Right lobe of liver (tissue), 6 donors: ENCODE data around the gene NEDD4L. TPM values are rescaled to one million over a fixed set of nuclear protein-coding genes. Genes with fewer than 3 reads are reported as not detected.

Experiments used
- ATAC-seq, 4 donors: fragments of 200-7000 bp; cut with Tn5 transposase; one replicate each; pipeline ENCODE4 v1.9.1; 2020; ENCODE audit warnings: mild to moderate bottlenecking in 4 of 4, moderate library complexity in 4 of 4
- DNase-seq, 3 donors: peaks; one replicate each; pipeline ENCODE4 v3.0.0-alpha.2; 2020
- H3K27ac ChIP-seq, 3 donors: fragments of 200-600 bp; one replicate each; pipeline ENCODE4 v1.8.0; 2022
- H3K27me3 ChIP-seq, 2 donors: fragments of 200-600 bp; one replicate each; pipeline ENCODE4 v1.8.0; 2022
- H3K36me3 ChIP-seq, 4 donors: fragments of 200-600 bp; sonication (generic) in 1 of 4; one replicate each; pipeline versions ENCODE4 v1.5.1 to v1.8.0; 2017 to 2022; ENCODE audit warnings: control low read depth in 1 of 4
- H3K4me1 ChIP-seq, 4 donors: fragments of 200-600 bp; sonication (generic) in 1 of 4; one replicate each; pipeline versions ENCODE4 v1.5.1 to v1.8.0; 2017 to 2022; ENCODE audit warnings: control low read depth in 1 of 4
- H3K4me3 ChIP-seq, 3 donors: fragments of 200-600 bp; one replicate each; pipeline ENCODE4 v1.8.0; 2022
- H3K9me3 ChIP-seq, 4 donors: fragments of 200-600 bp; sonication (generic) in 1 of 4; one replicate each; pipeline versions ENCODE4 v1.5.1 to v1.8.0; 2017 to 2022; ENCODE audit warnings: control low read depth in 1 of 4
- POLR2A ChIP-seq: fragments of 450-650 bp; IDR thresholded peaks from one replicate; pipeline ENCODE4 v1.6.1; 2017; ENCODE audit warnings: antibody characterized with exemption, mild to moderate bottlenecking
- WGBS: methylation state at CpG from one replicate; pipeline ENCODE4 v1.1.6; 2018; ENCODE audit warnings: low coverage, low lambda C conversion rate; ENCODE audit not compliant: insufficient coverage; ENCODE audit errors: missing lambda C conversion rate; 5-methylcytosine and 5-hydroxymethylcytosine counted together
- intact Hi-C, 2 donors: fragments of 100-400 bp; cut with DNase I; formaldehyde crosslinking; loops; one replicate each; pipeline versions ENCODE4 v1.11.2 to v1.14.1; 2022
- total RNA-seq, 6 experiments: library from RNA; depleted of rRNA in 2 of 6; stranded (reverse); fragments of >200 nt in 2 of 6; fragmentation: NEBNext Ultra II Directional in 3 of 6; extraction: Animal tissue kit (Norgen Biotek cat#: 25700) in 3 of 6; gene quantifications; one replicate each; pipeline versions ENCODE4 v1.1.0 to v1.2.4, GENCODE V29; 2016 to 2023
- TF ChIP-seq, protein P1 (sequence below), 4 donors: fragments of 200-600 bp in 3 of 4; fragments of 450-650 bp in 1 of 4; IDR thresholded peaks; one replicate each; pipeline versions ENCODE4 v1.5.1 to v1.8.0; 2016 to 2022; ENCODE audit warnings: antibody characterized with exemption in 4 of 4, mild to moderate bottlenecking in 2 of 4
- donor health status: DM: no; HTN: yes; CAD: no.
- donor health status: DM: no; HTN: no; CAD: no.
- donor health status: DM: no; HTN: no; CAD: no.
- donor health status: DM: no; HTN: yes; CAD: no.
- donor health status: DM: no; HTN: yes; CAD: no.

NEDD4L gene
- total RNA-seq, 6 experiments from 2014 or later = 21.5 to 41.0 (median 33.2) TPM

DNA sequence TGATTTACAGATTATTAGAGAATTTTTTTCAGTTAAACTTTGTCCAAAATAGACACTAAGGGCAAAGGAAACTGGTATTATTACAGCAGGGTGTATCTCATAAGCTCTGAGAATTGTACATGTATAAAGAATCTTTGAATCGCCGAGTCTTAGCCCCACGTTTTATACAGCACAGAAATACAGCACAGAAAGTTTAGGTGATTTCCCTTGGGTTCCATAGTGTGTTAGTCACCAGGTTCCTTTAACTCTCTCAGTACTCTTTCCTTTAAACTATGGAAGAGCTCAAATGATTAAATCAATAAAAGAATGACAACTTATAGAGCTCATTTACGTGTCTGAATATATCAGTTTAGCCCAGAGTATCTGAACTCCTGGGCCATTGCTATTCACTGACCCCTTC, 256.8 kb downstream of the NEDD4L start:
- WGBS = 87% methylated on average over 4 of the region's 4 CpGs
- H3K9me3 ChIP-seq = no peaks in the 10 kb centered on the region
- H3K27me3 ChIP-seq = no peaks in the 10 kb centered on the region
- DNase-seq (no peak), ATAC-seq (no peak)
- no peaks in the 10 kb centered on the region for H3K4me1 ChIP-seq
- H3K36me3 ChIP-seq = no peaks in the 10 kb centered on the region
- intact Hi-C loops = no loop called here
- no peak overlapping the region for H3K4me3 ChIP-seq
- no peak overlapping the region for H3K27ac ChIP-seq
- TF ChIP-seq, protein P1, sequence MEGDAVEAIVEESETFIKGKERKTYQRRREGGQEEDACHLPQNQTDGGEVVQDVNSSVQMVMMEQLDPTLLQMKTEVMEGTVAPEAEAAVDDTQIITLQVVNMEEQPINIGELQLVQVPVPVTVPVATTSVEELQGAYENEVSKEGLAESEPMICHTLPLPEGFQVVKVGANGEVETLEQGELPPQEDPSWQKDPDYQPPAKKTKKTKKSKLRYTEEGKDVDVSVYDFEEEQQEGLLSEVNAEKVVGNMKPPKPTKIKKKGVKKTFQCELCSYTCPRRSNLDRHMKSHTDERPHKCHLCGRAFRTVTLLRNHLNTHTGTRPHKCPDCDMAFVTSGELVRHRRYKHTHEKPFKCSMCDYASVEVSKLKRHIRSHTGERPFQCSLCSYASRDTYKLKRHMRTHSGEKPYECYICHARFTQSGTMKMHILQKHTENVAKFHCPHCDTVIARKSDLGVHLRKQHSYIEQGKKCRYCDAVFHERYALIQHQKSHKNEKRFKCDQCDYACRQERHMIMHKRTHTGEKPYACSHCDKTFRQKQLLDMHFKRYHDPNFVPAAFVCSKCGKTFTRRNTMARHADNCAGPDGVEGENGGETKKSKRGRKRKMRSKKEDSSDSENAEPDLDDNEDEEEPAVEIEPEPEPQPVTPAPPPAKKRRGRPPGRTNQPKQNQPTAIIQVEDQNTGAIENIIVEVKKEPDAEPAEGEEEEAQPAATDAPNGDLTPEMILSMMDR (IDR thresholded peaks at IDR 0.05) = no peak
- TF ChIP-seq POLR2A = no peak

DNA sequence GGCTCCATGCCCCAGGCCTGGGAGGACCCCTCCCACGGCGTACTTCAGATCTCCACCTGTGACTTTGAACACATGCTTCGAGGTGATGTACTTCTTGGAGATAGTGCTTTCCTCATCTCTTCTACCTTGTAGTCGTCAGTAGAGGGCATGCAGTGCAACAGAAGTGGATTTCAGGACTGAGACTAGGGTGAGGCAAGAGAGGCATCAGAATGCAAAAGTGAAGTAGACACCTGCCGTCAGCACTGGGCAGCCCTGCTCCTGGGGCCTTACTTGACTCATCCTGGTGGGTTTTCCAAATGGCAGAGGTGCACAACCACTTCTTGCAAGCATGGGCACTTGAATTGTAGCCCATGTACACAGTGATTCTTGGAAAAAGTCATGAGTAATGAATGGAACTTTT, 258.8 kb downstream of the NEDD4L start:
- WGBS = 93% methylated on average over 5 of the region's 5 CpGs
- Histone ChIP-seq H3K36me3 (no peaks in the 10 kb centered on the region), H3K9me3 (no peaks in the 10 kb centered on the region), H3K4me1 (no peaks in the 10 kb centered on the region), H3K27ac (no peak overlapping the region), H3K4me3 (no peak overlapping the region), H3K27me3 (no peaks in the 10 kb centered on the region)
- intact Hi-C loops = no loop called here
- ATAC-seq (peak in 3 of 4 donors; percentile 33 to 67 (median 47)), DNase-seq (no peak)
- TF ChIP-seq, protein P1 (IDR thresholded peaks at IDR 0.05) = no peak
- no peak for TF ChIP-seq POLR2A

DNA sequence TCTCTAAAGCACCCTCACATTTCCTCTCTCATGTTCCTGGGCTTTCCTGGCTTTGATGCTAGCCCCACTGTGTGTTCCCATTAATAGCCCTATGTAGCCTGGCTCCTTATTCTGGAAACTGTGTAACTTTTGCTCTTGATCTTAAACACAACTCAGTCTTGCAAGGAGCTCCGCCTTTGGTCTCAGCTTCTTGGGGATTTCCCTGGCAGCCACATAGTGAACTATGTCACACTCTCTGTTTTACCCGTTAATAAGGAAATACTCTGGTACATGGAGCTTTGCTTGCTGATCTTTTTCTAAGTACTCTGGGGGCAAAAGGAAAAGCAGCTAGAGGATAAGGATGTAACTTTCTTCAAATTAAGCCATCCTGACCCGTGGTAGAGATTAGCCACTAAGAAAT, 259.3 kb downstream of the NEDD4L start:
- TF ChIP-seq POLR2A = no peak
- TF ChIP-seq, protein P1 (IDR thresholded peaks at IDR 0.05) = no peak
- intact Hi-C loops = no loop called here
- Histone ChIP-seq H3K27me3 (no peaks in the 10 kb centered on the region), H3K4me3 (no peak overlapping the region), H3K36me3 (no peaks in the 10 kb centered on the region), H3K4me1 (no peaks in the 10 kb centered on the region), H3K27ac (no peak overlapping the region), H3K9me3 (no peaks in the 10 kb centered on the region)
- WGBS = 76% methylated on average over 3 of the region's 3 CpGs
- ATAC-seq = no peak
- no peak for DNase-seq

DNA sequence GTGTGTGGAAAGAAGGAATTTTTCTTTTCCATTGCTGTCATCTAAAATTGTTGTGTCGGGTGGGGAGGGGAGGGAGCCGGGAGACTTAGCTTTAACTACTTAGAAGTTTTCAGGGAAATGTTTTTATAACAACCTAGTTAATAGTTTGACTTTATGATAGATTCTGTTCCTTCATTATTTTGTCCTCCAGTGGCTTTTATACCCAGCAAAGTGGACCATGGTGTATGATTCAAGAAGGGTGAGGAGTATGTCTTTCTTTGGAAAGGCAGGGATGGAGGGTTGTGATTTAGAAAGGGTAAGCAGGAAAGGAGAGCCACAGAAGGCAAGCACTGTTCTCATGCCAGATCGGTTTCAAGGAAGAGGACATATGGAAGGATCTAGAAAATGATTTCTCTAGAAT, 261.8 kb downstream of the NEDD4L start:
- Histone ChIP-seq H3K9me3 (no peaks in the 10 kb centered on the region), H3K4me1 (no peaks in the 10 kb centered on the region), H3K36me3 (no peaks in the 10 kb centered on the region), H3K27ac (no peak overlapping the region), H3K4me3 (no peak overlapping the region), H3K27me3 (no peaks in the 10 kb centered on the region)
- no peak for TF ChIP-seq POLR2A
- TF ChIP-seq, protein P1 (IDR thresholded peaks at IDR 0.05) = no peak
- ATAC-seq (no peak), DNase-seq (no peak)
- intact Hi-C loops = no loop called here
- 87% methylated on average over 3 of the region's 3 CpGs for WGBS

DNA sequence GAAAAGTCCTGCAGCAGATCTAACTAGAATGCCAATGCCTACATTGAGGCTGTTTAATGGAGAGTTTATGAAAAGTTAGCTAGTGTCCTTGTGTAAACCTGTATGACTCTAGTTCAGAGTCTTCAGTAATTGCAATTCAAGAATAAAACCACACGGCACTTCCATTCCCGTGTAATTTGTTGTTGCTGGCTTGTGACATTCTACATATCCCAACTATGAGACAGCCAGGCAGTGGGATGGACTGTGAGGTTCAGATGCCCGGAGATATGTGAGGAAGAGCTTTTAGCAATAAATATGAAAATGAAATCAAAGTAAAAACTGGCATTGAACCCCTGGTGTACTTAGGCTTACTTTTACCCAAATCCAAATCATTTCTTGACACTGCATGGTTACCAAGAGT, 263.4 kb downstream of the NEDD4L start:
- Histone ChIP-seq H3K9me3 (no peaks in the 10 kb centered on the region), H3K27me3 (no peaks in the 10 kb centered on the region), H3K36me3 (no peaks in the 10 kb centered on the region), H3K4me3 (no peak overlapping the region), H3K4me1 (no peaks in the 10 kb centered on the region), H3K27ac (no peak overlapping the region)
- DNase-seq (no peak), ATAC-seq (no peak)
- WGBS = 81% methylated on average over 3 of the region's 3 CpGs
- intact Hi-C loops = no loop called here
- TF ChIP-seq, protein P1 (IDR thresholded peaks at IDR 0.05) = no peak
- TF ChIP-seq POLR2A = no peak
